ENCODE results near the gene PHLPP1. TPM values are rescaled to one million over a fixed set of nuclear protein-coding genes. Genes with fewer than 3 reads are reported as not detected.

The PHLPP1 gene
- total and polyA plus RNA-seq, 8 donors: 2.9 to 14.7 (median 8.3) TPM

- FAIRE-seq (no peak), DNase-seq (no peak), ATAC-seq (no peak)
- Histone ChIP-seq H3K27ac (no peak overlapping the region), H3K9me3 (no peaks in the 10 kb centered on the region), H3K36me3 (no peaks in the 10 kb centered on the region), H3K4me3 (no peak overlapping the region), H3K4me1 (peaks cover 16 to 27% (median 22%) of the 10 kb centered on the region in 3 donors), H3K27me3 (no peaks in the 10 kb centered on the region)
- intact Hi-C loops (cut with DNase I): no loop called here
- TF ChIP-seq, protein P1, sequence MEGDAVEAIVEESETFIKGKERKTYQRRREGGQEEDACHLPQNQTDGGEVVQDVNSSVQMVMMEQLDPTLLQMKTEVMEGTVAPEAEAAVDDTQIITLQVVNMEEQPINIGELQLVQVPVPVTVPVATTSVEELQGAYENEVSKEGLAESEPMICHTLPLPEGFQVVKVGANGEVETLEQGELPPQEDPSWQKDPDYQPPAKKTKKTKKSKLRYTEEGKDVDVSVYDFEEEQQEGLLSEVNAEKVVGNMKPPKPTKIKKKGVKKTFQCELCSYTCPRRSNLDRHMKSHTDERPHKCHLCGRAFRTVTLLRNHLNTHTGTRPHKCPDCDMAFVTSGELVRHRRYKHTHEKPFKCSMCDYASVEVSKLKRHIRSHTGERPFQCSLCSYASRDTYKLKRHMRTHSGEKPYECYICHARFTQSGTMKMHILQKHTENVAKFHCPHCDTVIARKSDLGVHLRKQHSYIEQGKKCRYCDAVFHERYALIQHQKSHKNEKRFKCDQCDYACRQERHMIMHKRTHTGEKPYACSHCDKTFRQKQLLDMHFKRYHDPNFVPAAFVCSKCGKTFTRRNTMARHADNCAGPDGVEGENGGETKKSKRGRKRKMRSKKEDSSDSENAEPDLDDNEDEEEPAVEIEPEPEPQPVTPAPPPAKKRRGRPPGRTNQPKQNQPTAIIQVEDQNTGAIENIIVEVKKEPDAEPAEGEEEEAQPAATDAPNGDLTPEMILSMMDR (IDR thresholded peaks at IDR 0.05): no peak
- WGBS, 2 donors: 76 to 92% methylated on average over 8 of the region's 8 CpGs
Measured at GRCh38 chr18:62721839-62722795, 6.8 kb downstream of the PHLPP1 start.

DNA sequence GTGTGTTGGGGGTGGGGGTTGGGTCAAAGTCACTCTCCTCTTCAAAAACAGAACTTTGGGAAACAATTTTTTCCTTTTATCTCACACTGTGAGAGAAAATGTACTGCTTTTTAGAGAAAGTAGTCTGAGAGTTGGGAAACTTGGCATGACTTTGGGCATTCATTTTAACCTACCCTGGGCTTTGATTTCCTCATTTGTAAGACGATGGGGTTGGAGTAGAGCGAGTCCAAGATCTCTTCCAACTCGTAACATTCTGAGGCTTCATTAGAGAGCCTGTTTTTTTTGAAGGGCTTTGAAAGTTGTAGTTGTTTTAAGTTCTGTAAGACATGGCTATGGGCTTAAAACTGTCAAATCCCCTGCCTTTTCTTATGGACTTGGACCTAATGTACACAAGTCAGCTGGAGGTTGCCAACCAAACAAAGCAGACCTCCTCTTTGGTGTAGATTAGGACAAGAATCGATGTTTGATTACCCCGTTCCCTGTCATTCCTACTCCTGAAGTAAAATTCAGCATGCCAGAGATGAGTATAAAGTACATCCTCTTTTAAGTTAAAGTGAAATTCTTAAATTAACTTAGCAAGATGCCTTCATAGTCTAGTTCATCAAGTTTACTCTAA is 8.4 kb downstream of the PHLPP1 start:
- Histone ChIP-seq H3K4me1 (peaks cover 16 to 20% (median 16%) of the 10 kb centered on the region in 3 donors), H3K36me3 (no peaks in the 10 kb centered on the region), H3K27me3 (no peaks in the 10 kb centered on the region), H3K27ac (no peak overlapping the region), H3K9me3 (no peaks in the 10 kb centered on the region), H3K4me3 (no peak overlapping the region)
- no peak for FAIRE-seq
- TF ChIP-seq, protein P1 (IDR thresholded peaks at IDR 0.05): no peak
- peak in 3 of 4 donors; percentile 38 to 45 (median 41) for ATAC-seq
- WGBS, 2 donors: 32 to 35% methylated on average over 5 of the region's 5 CpGs
- intact Hi-C loops (cut with DNase I): no loop called here
- DNase-seq: no peak

- FAIRE-seq (no peak), DNase-seq (no peak), ATAC-seq (no peak)
- H3K27ac ChIP-seq: no peak overlapping the region
- no peaks in the 10 kb centered on the region for H3K27me3 ChIP-seq
- intact Hi-C loops (cut with DNase I): no loop called here
- WGBS, 2 donors: 74 to 83% methylated on average over 3 of the region's 3 CpGs
- H3K4me3 ChIP-seq: no peak overlapping the region
- TF ChIP-seq, protein P1 (IDR thresholded peaks at IDR 0.05): no peak
- H3K36me3 ChIP-seq: no peaks in the 10 kb centered on the region
- peaks cover 3 to 11% (median 6%) of the 10 kb centered on the region in 3 donors for H3K4me1 ChIP-seq
- no peaks in the 10 kb centered on the region for H3K9me3 ChIP-seq
Measured at GRCh38 chr18:62725896-62726295, 10.6 kb downstream of the PHLPP1 start.

DNA sequence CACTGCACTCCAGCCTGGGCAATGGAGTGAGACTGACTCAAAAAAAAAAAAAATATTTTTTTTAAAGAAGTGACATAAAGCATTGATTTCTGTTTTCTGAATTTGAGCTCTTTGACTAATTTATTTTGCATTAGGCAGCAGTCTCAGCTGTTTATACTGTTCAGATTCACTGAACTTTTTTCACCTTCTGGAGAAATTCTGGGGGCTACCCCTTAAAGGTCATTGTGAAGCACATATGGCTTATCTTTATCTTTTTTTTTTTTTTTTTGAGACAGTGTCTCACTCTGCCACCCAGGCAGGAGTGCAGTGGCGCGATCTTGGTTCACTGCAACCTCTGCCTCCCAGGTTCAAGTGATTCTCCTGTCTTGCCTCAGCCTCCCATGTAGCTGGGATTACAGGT is 12.9 kb downstream of the PHLPP1 start:
- H3K9me3 ChIP-seq: no peaks in the 10 kb centered on the region
- no peaks in the 10 kb centered on the region for H3K27me3 ChIP-seq
- intact Hi-C loops (cut with DNase I): no loop called here
- H3K4me1 ChIP-seq: peaks cover 3 to 8% (median 6%) of the 10 kb centered on the region in 3 donors
- TF ChIP-seq, protein P1 (IDR thresholded peaks at IDR 0.05): no peak
- no peak for ATAC-seq
- H3K27ac ChIP-seq: no peak overlapping the region
- no peak for DNase-seq
- no peaks in the 10 kb centered on the region for H3K36me3 ChIP-seq
- no peak overlapping the region for H3K4me3 ChIP-seq
- 97 to 100% methylated on average over 2 of the region's 2 CpGs for WGBS, 2 donors
- FAIRE-seq: no peak
